ENCODE measurements around the gene CASP12. TPM values are rescaled to one million over a fixed set of nuclear protein-coding genes. Genes with fewer than 3 reads are reported as not detected.

CASP12 gene
- polyA plus RNA-seq, 4 donors, result 0.18 TPM; not detected in 2

GRCh38 chr11:104879514-104880190, 18.6 kb downstream of the CASP12 start:
- FAIRE-seq, result no peak
- Histone ChIP-seq H3K4me1 (ENCODE audit: control insufficient read depth in 3 of 3, insufficient read depth in 2 of 3, low read depth in 1 of 3, low read length in 2 of 3) (no peaks in the 10 kb centered on the region), H3K27me3 (ENCODE audit: control insufficient read depth in 3 of 3, insufficient read depth in 3 of 3, low read length in 3 of 3) (no peaks in the 10 kb centered on the region), H3K9me3 (ENCODE audit: control insufficient read depth in 2 of 2, insufficient read depth in 1 of 2, low read depth in 1 of 2, low read length in 1 of 2) (no peaks in the 10 kb centered on the region), H3K27ac (ENCODE audit: low read depth in 1 of 3, low read length in 2 of 3) (no peak overlapping the region), H3K36me3 (ENCODE audit: control insufficient read depth in 3 of 3, insufficient read depth in 2 of 3, low read depth in 1 of 3, low read length in 3 of 3) (no peaks in the 10 kb centered on the region), H3K4me3 (ENCODE audit: low read depth in 1 of 3, low read length in 3 of 3) (no peak overlapping the region)
- no peak for DNase-seq
- WGBS, 3 donors, result 93 to 97% (median 93%) methylated on average over 5 of the region's 5 CpGs

DNA sequence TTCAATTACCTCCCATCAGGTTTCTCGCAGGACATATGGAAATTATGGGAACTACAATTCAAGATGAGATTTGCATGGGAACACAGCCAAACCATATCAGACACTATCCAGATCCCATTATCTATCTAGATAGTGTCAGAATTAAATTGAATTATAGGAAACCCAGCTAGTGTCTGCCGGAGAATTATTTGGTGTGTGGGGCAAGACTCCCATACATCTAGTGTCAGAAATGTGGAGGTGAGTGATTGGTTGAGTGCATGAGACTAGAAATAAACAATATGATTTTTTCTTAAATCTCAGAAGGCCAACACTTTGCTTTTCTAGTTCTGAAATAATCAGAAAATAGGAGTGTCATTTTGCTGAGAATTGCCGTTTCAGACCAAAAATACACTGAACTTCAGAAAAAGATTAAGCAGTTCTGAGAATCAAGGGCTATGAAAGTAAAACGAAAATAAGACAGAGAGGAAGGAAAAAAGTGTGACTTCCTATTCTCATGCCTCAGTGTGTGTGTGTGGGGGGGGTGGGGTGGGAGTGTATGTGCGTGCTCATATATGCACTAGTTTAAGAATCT, 21.3 kb downstream of the CASP12 start:
- WGBS, 3 donors, result 56 to 83% (median 67%) methylated on average over 5 of the region's 5 CpGs
- H3K4me1 ChIP-seq (ENCODE audit: control insufficient read depth in 3 of 3, insufficient read depth in 2 of 3, low read depth in 1 of 3, low read length in 2 of 3), result no peaks in the 10 kb centered on the region
- H3K27me3 ChIP-seq (ENCODE audit: control insufficient read depth in 3 of 3, insufficient read depth in 3 of 3, low read length in 3 of 3), result no peaks in the 10 kb centered on the region
- H3K27ac ChIP-seq (ENCODE audit: low read depth in 1 of 3, low read length in 2 of 3), result peak overlapping the region in 2 of 3 donors; percentile 20 to 21
- no peak overlapping the region for H3K4me3 ChIP-seq (ENCODE audit: low read depth in 1 of 3, low read length in 3 of 3)
- no peaks in the 10 kb centered on the region for H3K36me3 ChIP-seq (ENCODE audit: control insufficient read depth in 3 of 3, insufficient read depth in 2 of 3, low read depth in 1 of 3, low read length in 3 of 3)
- DNase-seq, result peak in 1 of 2 donors; percentile 43
- no peaks in the 10 kb centered on the region for H3K9me3 ChIP-seq (ENCODE audit: control insufficient read depth in 2 of 2, insufficient read depth in 1 of 2, low read depth in 1 of 2, low read length in 1 of 2)
- no peak for FAIRE-seq

DNA sequence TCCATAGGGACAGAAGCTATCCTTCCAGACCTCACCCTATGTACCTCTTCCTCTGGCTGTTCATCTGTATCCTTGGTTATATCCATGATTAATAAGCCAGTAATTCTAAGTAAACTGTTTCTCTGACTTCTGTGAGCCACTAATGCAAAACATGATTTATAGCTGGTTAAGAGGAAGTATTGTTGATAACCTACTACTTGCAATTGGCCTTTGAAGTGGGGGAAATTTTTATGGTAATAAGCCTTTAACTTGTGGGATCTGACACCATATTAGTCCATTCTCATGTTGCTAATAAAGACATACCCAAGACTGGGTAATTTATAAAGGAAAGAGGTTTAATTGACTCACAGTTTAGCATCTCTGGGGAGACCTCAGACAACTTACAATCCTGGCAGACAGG, 21.9 kb downstream of the CASP12 start:
- H3K4me1 ChIP-seq (ENCODE audit: control insufficient read depth in 3 of 3, insufficient read depth in 2 of 3, low read depth in 1 of 3, low read length in 2 of 3), result no peaks in the 10 kb centered on the region
- no peaks in the 10 kb centered on the region for H3K36me3 ChIP-seq (ENCODE audit: control insufficient read depth in 3 of 3, insufficient read depth in 2 of 3, low read depth in 1 of 3, low read length in 3 of 3)
- no peak overlapping the region for H3K27ac ChIP-seq (ENCODE audit: low read depth in 1 of 3, low read length in 2 of 3)
- H3K27me3 ChIP-seq (ENCODE audit: control insufficient read depth in 3 of 3, insufficient read depth in 3 of 3, low read length in 3 of 3), result no peaks in the 10 kb centered on the region
- H3K9me3 ChIP-seq (ENCODE audit: control insufficient read depth in 2 of 2, insufficient read depth in 1 of 2, low read depth in 1 of 2, low read length in 1 of 2), result no peaks in the 10 kb centered on the region
- DNase-seq (no peak), FAIRE-seq (no peak)
- H3K4me3 ChIP-seq (ENCODE audit: low read depth in 1 of 3, low read length in 3 of 3), result no peak overlapping the region

DNA sequence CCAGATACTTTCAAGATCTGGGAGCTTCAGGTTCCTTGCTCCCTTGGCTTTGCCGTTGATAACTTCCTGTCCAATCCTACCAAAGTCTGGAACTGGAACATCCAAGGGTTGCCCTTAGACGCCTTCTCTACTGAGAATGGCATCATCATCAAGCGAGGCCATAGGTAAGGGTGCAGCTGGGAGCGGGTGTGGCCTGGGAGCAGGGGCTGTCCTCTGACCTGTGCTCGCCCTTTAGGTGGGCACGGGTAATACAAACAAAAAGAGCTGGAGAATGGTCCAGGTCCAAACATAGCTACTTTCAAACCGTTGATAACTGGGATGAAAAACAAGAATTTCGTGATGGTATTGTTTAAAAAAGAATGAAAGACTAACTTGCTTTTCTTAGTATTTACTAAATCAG, 25.0 kb downstream of the CASP12 start:
- H3K27me3 ChIP-seq (ENCODE audit: control insufficient read depth in 3 of 3, insufficient read depth in 3 of 3, low read length in 3 of 3), result no peaks in the 10 kb centered on the region
- H3K27ac ChIP-seq (ENCODE audit: low read depth in 1 of 3, low read length in 2 of 3), result no peak overlapping the region
- FAIRE-seq (no peak), DNase-seq (no peak)
- H3K9me3 ChIP-seq (ENCODE audit: control insufficient read depth in 2 of 2, insufficient read depth in 1 of 2, low read depth in 1 of 2, low read length in 1 of 2), result no peaks in the 10 kb centered on the region
- H3K4me1 ChIP-seq (ENCODE audit: control insufficient read depth in 3 of 3, insufficient read depth in 2 of 3, low read depth in 1 of 3, low read length in 2 of 3), result no peaks in the 10 kb centered on the region
- no peak overlapping the region for H3K4me3 ChIP-seq (ENCODE audit: low read depth in 1 of 3, low read length in 3 of 3)
- WGBS, 3 donors, result 78 to 82% (median 81%) methylated on average over 8 of the region's 8 CpGs
- H3K36me3 ChIP-seq (ENCODE audit: control insufficient read depth in 3 of 3, insufficient read depth in 2 of 3, low read depth in 1 of 3, low read length in 3 of 3), result no peaks in the 10 kb centered on the region

GRCh38 chr11:104872393-104872792, 25.9 kb downstream of the CASP12 start:
- H3K9me3 ChIP-seq (ENCODE audit: control insufficient read depth in 2 of 2, insufficient read depth in 1 of 2, low read depth in 1 of 2, low read length in 1 of 2), result no peaks in the 10 kb centered on the region
- H3K27me3 ChIP-seq (ENCODE audit: control insufficient read depth in 3 of 3, insufficient read depth in 3 of 3, low read length in 3 of 3), result no peaks in the 10 kb centered on the region
- FAIRE-seq (peak; percentile 10), DNase-seq (no peak)
- 51 to 68% (median 51%) methylated on average over 3 of the region's 3 CpGs for WGBS, 3 donors
- H3K27ac ChIP-seq (ENCODE audit: low read depth in 1 of 3, low read length in 2 of 3), result no peak overlapping the region
- no peak overlapping the region for H3K4me3 ChIP-seq (ENCODE audit: low read depth in 1 of 3, low read length in 3 of 3)
- H3K4me1 ChIP-seq (ENCODE audit: control insufficient read depth in 3 of 3, insufficient read depth in 2 of 3, low read depth in 1 of 3, low read length in 2 of 3), result no peaks in the 10 kb centered on the region
- no peaks in the 10 kb centered on the region for H3K36me3 ChIP-seq (ENCODE audit: control insufficient read depth in 3 of 3, insufficient read depth in 2 of 3, low read depth in 1 of 3, low read length in 3 of 3)

- FAIRE-seq (no peak), DNase-seq (no peak)
- Histone ChIP-seq H3K27ac (ENCODE audit: low read depth in 1 of 3, low read length in 2 of 3) (no peak overlapping the region), H3K4me1 (ENCODE audit: control insufficient read depth in 3 of 3, insufficient read depth in 2 of 3, low read depth in 1 of 3, low read length in 2 of 3) (no peaks in the 10 kb centered on the region), H3K36me3 (ENCODE audit: control insufficient read depth in 3 of 3, insufficient read depth in 2 of 3, low read depth in 1 of 3, low read length in 3 of 3) (no peaks in the 10 kb centered on the region), H3K27me3 (ENCODE audit: control insufficient read depth in 3 of 3, insufficient read depth in 3 of 3, low read length in 3 of 3) (no peaks in the 10 kb centered on the region), H3K9me3 (ENCODE audit: control insufficient read depth in 2 of 2, insufficient read depth in 1 of 2, low read depth in 1 of 2, low read length in 1 of 2) (no peaks in the 10 kb centered on the region), H3K4me3 (ENCODE audit: low read depth in 1 of 3, low read length in 3 of 3) (no peak overlapping the region)
Observed at GRCh38 chr11:104870910-104871309, 27.4 kb downstream of the CASP12 start.

DNA sequence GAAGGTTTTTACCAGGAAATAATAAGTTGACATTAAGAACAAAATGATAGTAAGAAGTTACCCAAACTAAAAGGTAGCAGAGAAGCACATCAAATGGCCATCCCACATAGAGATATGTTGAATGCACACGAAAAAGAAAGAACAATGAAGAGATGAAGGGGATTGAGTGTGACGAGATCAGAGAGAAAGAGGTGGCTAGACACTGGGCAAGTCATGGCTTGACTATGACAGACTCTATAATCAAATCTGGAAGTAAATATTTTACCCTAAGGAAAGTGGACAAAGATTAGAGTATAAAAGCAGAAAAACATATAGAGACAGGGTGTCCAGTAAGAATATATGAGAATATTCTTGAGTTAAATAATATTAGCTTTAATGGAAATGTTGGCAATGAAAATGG, 31.4 kb downstream of the CASP12 start:
- WGBS, 3 donors, result 71 to 90% (median 80%) methylated on average over 2 of the region's 2 CpGs
- DNase-seq, result no peak
- H3K9me3 ChIP-seq (ENCODE audit: control insufficient read depth in 2 of 2, insufficient read depth in 1 of 2, low read depth in 1 of 2, low read length in 1 of 2), result peaks cover 0 to 2% of the 10 kb centered on the region in 2 donors
- no peak overlapping the region for H3K4me3 ChIP-seq (ENCODE audit: low read depth in 1 of 3, low read length in 3 of 3)
- H3K27ac ChIP-seq (ENCODE audit: low read depth in 1 of 3, low read length in 2 of 3), result no peak overlapping the region
- H3K27me3 ChIP-seq (ENCODE audit: control insufficient read depth in 3 of 3, insufficient read depth in 3 of 3, low read length in 3 of 3), result no peaks in the 10 kb centered on the region
- FAIRE-seq, result no peak
- no peaks in the 10 kb centered on the region for H3K4me1 ChIP-seq (ENCODE audit: control insufficient read depth in 3 of 3, insufficient read depth in 2 of 3, low read depth in 1 of 3, low read length in 2 of 3)
- H3K36me3 ChIP-seq (ENCODE audit: control insufficient read depth in 3 of 3, insufficient read depth in 2 of 3, low read depth in 1 of 3, low read length in 3 of 3), result no peaks in the 10 kb centered on the region

DNA sequence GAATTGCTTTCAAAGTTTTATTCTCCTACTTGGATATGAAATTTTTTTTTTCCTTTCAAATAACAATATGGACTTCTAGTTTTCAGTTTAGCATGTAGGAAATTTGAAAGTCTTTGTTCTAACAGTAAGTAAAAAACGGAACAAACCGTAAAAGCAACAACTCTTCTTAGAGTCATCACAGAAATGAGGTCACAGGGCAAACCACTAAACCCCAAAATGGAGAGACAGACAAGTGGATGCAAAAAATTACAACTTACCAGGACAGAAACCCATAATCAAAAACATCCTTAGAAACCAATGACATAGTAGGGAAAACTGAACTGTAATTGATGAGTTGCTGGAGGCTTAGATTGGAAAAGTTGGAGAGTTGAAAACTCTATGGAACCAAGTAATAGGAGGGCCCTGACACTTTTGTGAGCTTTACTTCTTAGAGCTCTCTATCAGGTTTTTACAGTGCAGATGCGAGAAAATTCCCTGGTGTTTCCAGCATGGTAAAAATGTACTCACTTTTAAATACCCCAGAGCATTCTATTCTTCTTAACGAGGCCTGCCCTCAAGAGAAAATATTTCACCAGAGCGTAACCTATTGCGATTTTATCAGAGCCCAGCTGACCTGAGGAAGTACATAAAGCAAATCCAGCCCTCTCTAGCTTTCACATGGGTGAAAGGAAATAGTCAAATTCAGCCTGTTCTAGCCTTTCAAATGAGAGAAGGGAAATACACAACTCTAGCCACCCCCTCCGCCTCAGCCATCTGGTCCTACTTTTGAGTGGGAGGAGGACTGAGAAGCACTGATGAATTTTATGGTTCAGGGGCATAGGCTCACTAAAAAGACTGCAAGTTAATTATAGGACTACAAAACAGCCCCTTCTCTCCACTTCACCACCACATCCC, 39.1 kb downstream of the CASP12 start:
- no peak for FAIRE-seq
- WGBS, 3 donors, result 81 to 86% (median 82%) methylated on average over 7 of the region's 7 CpGs
- H3K36me3 ChIP-seq (ENCODE audit: control insufficient read depth in 3 of 3, insufficient read depth in 2 of 3, low read depth in 1 of 3, low read length in 3 of 3), result no peaks in the 10 kb centered on the region
- peak in 1 of 2 donors; percentile 28 for DNase-seq
- no peaks in the 10 kb centered on the region for H3K9me3 ChIP-seq (ENCODE audit: control insufficient read depth in 2 of 2, insufficient read depth in 1 of 2, low read depth in 1 of 2, low read length in 1 of 2)
- no peaks in the 10 kb centered on the region for H3K4me1 ChIP-seq (ENCODE audit: control insufficient read depth in 3 of 3, insufficient read depth in 2 of 3, low read depth in 1 of 3, low read length in 2 of 3)
- no peak overlapping the region for H3K4me3 ChIP-seq (ENCODE audit: low read depth in 1 of 3, low read length in 3 of 3)
- H3K27me3 ChIP-seq (ENCODE audit: control insufficient read depth in 3 of 3, insufficient read depth in 3 of 3, low read length in 3 of 3), result no peaks in the 10 kb centered on the region
- H3K27ac ChIP-seq (ENCODE audit: low read depth in 1 of 3, low read length in 2 of 3), result peak overlapping the region in 1 of 3 donors; percentile 36
